G401.6 (cell line): ENCODE results near the gene HOXA5.
A peak's percentile ranks its signal among the peaks of the same experiment; 100 is the strongest.

Experiments
- FAIRE-seq: peaks from 2 replicates; lab custom pipeline; 2012; peaks lifted over from hg19 to GRCh38; lab: Jason Lieb, UNC

Gene HOXA5

GRCh38 chr7:27182285-27182841 is 38.9 kb upstream of the HOXA5 start:
- no peak for FAIRE-seq

- no peak for FAIRE-seq
Measured at GRCh38 chr7:27181795-27182275, 38.4 kb upstream of the HOXA5 start.

- FAIRE-seq: peak; percentile 77
Measured at GRCh38 chr7:27180431-27181420, 37.2 kb upstream of the HOXA5 start.

- FAIRE-seq: peak; percentile 96
Measured at GRCh38 chr7:27179503-27180430, 36.3 kb upstream of the HOXA5 start.

- no peak for FAIRE-seq
Measured at GRCh38 chr7:27179030-27179429, 35.5 kb upstream of the HOXA5 start.

- peak; percentile 87 for FAIRE-seq
Measured at GRCh38 chr7:27178366-27178765, 34.9 kb upstream of the HOXA5 start.

GRCh38 chr7:27177795-27178320 is 34.4 kb upstream of the HOXA5 start:
- FAIRE-seq: no peak

- no peak for FAIRE-seq
Measured at GRCh38 chr7:27176962-27177794, 33.7 kb upstream of the HOXA5 start.

GRCh38 chr7:27176524-27176845 is 33.0 kb upstream of the HOXA5 start:
- no peak for FAIRE-seq

GRCh38 chr7:27175626-27176523 is 32.4 kb upstream of the HOXA5 start:
- FAIRE-seq: no peak

GRCh38 chr7:27174874-27175625 is 31.6 kb upstream of the HOXA5 start:
- peak; percentile 95 for FAIRE-seq

GRCh38 chr7:27173956-27174873 is 30.7 kb upstream of the HOXA5 start, which contains the start of gene HOXA10:
Gene HOXA10 (minus strand): TSS chr7:27174320. CDS start chr7:27174306, 14 bp downstream.
- FAIRE-seq: peak; percentile 89

- no peak for FAIRE-seq
Measured at GRCh38 chr7:27173511-27173955, 30.1 kb upstream of the HOXA5 start.

- FAIRE-seq: no peak
Measured at GRCh38 chr7:27172823-27173510, 29.5 kb upstream of the HOXA5 start.

- FAIRE-seq: no peak
Measured at GRCh38 chr7:27172315-27172774, 28.9 kb upstream of the HOXA5 start.

GRCh38 chr7:27171637-27172314 is 28.3 kb upstream of the HOXA5 start:
- peak; percentile 46 for FAIRE-seq

- FAIRE-seq: no peak
Measured at GRCh38 chr7:27171325-27171636, 27.8 kb upstream of the HOXA5 start.
